Measurements from ENCODE around the gene NEDD8.

GRCh38 chr14:24190416-24190815, 41.8 kb downstream of the NEDD8 start:
- TF ChIP-seq EP300 (IDR thresholded peaks at IDR 0.05) (no peak), CTCF (IDR thresholded peaks at IDR 0.05) (no peak), POLR2A (IDR thresholded peaks at IDR 0.05) (no peak)
